ENCODE results near the gene CNPY4. TPM values are rescaled to one million over a fixed set of nuclear protein-coding genes. Genes with fewer than 3 reads are reported as not detected.
A peak's percentile ranks its signal among the peaks of the same experiment; 100 is the strongest.

CNPY4 gene
- total and polyA plus RNA-seq, 10 of the 15 experiments (the other 5 are each of a cell fraction or from before 2014, with no cell fraction given) = 2.5 to 9.2 (median 6.8) TPM

- TF ChIP-seq PBX3 (IDR thresholded peaks at IDR 0.05; ENCODE audit: insufficient replicate concordance, low read depth, low read length) = no peak
- TF ChIP-seq CBFB (IDR thresholded peaks at IDR 0.05; ENCODE audit: low read depth) = 0 out of 2 replicates have a peak, but pooled peaks have one; percentile 25
- peak; percentile 31; the same call in 1 of the 2 replicates for TF ChIP-seq REST (IDR thresholded peaks at IDR 0.05; ENCODE audit: low read depth, low read length)
- no peak for TF ChIP-seq NR2C2 (IDR thresholded peaks at IDR 0.05; ENCODE audit: borderline replicate concordance, control insufficient read depth, insufficient read length, low read depth)
- peak; percentile 88; the same call in 1 of the 2 replicates for TF ChIP-seq TAF1 (IDR thresholded peaks at IDR 0.05; ENCODE audit: borderline replicate concordance, low read depth, low read length)
- peak; percentile 63; the same call in 1 of the 2 replicates for TF ChIP-seq NBN (IDR thresholded peaks at IDR 0.05)
- TF ChIP-seq LARP7 (IDR thresholded peaks at IDR 0.05) = peak; percentile 80
- TF ChIP-seq ZNF592 (IDR thresholded peaks at IDR 0.05) = no peak
- no peak for TF ChIP-seq ZNF217 (IDR thresholded peaks at IDR 0.05)
- TF ChIP-seq BMI1 (IDR thresholded peaks at IDR 0.05; ENCODE audit: borderline replicate concordance) = no peak
- peak; percentile 81 for TF ChIP-seq IKZF1 (conservative IDR thresholded peaks at IDR 0.05)
- TF ChIP-seq PAX5 (IDR thresholded peaks at IDR 0.05; ENCODE audit: borderline replicate concordance, low read depth, low read length) = no peak
- 0 out of 2 replicates have a peak, but pooled peaks have one; percentile 21 for TF ChIP-seq NRF1 (conservative IDR thresholded peaks at IDR 0.05; ENCODE audit: low read depth, low read length)
- TF ChIP-seq HCFC1 (IDR thresholded peaks at IDR 0.05; ENCODE audit: low read length) = peak; percentile 52
- TF ChIP-seq POLR2A (IDR thresholded peaks at IDR 0.05; ENCODE audit: low read depth, low read length) = peak; percentile 96
- no peak for TF ChIP-seq PKNOX1 (IDR thresholded peaks at IDR 0.05)
- TF ChIP-seq ZNF24 (IDR thresholded peaks at IDR 0.05) = peak; percentile 42; the same call in 1 of the 2 replicates
Observed at GRCh38 chr7:100088621-100089457, 30.6 kb upstream of the CNPY4 start, which contains the start of gene COPS6 (continued).

Measured in GM12878 (cell line).